ENCODE measurements around the gene CDC27.
"Not testable (repeated sequence)": the region's sequence is repeated elsewhere in the genome, so short reads cannot be mapped to it uniquely, and the experiment has no call there.

The CDC27 gene

GRCh38 chr17:47193931-47194511 lies 4.9 kb upstream of the CDC27 start:
- DNase-seq (ENCODE audit: low spot score), result no peak

- DNase-seq (ENCODE audit: low spot score), result no peak
These were observed 3.5 kb upstream of the CDC27 start for GRCh38 chr17:47192554-47192953.

- DNase-seq (ENCODE audit: low spot score), result peak; percentile 50
These were observed 1.7 kb upstream of the CDC27 start for GRCh38 chr17:47190770-47191169.

GRCh38 chr17:47190243-47190642 lies 1.1 kb upstream of the CDC27 start:
- peak; percentile 59 for DNase-seq (ENCODE audit: low spot score)

- DNase-seq (ENCODE audit: low spot score), result no peak
These were observed 690 bp upstream of the CDC27 start for GRCh38 chr17:47189732-47190237.

- DNase-seq (ENCODE audit: low spot score), result peak; percentile 82
These were observed 722 bp downstream of the CDC27 start for GRCh38 chr17:47188271-47188875.

- DNase-seq (ENCODE audit: low spot score), result no peak
These were observed 4.4 kb downstream of the CDC27 start for GRCh38 chr17:47184681-47185080.

GRCh38 chr17:47180988-47181387 lies 8.1 kb downstream of the CDC27 start:
- not testable (repeated sequence) for DNase-seq (ENCODE audit: low spot score)

- no peak for DNase-seq (ENCODE audit: low spot score)
These were observed 8.8 kb downstream of the CDC27 start for GRCh38 chr17:47180337-47180736.

- no peak for DNase-seq (ENCODE audit: low spot score)
These were observed 10.0 kb downstream of the CDC27 start for GRCh38 chr17:47179141-47179540.

GRCh38 chr17:47177261-47177660 lies 11.8 kb downstream of the CDC27 start:
- DNase-seq (ENCODE audit: low spot score), result no peak

- DNase-seq (ENCODE audit: low spot score), result no peak
These were observed 12.7 kb downstream of the CDC27 start for GRCh38 chr17:47176389-47176826.

GRCh38 chr17:47174823-47175222 lies 14.3 kb downstream of the CDC27 start:
- DNase-seq (ENCODE audit: low spot score), result not testable (repeated sequence)

- DNase-seq (ENCODE audit: low spot score), result no peak
These were observed 16.2 kb downstream of the CDC27 start for GRCh38 chr17:47172696-47173565.

- no peak for DNase-seq (ENCODE audit: low spot score)
These were observed 18.4 kb downstream of the CDC27 start for GRCh38 chr17:47170710-47171109.

- DNase-seq (ENCODE audit: low spot score), result not testable (repeated sequence)
These were observed 20.2 kb downstream of the CDC27 start for GRCh38 chr17:47168896-47169295.

- not testable (repeated sequence) for DNase-seq (ENCODE audit: low spot score)
These were observed 22.2 kb downstream of the CDC27 start for GRCh38 chr17:47166854-47167253.

GRCh38 chr17:47165137-47165536 lies 24.0 kb downstream of the CDC27 start:
- no peak for DNase-seq (ENCODE audit: low spot score)

GRCh38 chr17:47164263-47164662 lies 24.8 kb downstream of the CDC27 start:
- DNase-seq (ENCODE audit: low spot score), result no peak

GRCh38 chr17:47162013-47162622 lies 27.0 kb downstream of the CDC27 start:
- DNase-seq (ENCODE audit: low spot score), result no peak

GRCh38 chr17:47159315-47159714 lies 29.8 kb downstream of the CDC27 start:
- no peak for DNase-seq (ENCODE audit: low spot score)

GRCh38 chr17:47145351-47145750 lies 43.7 kb downstream of the CDC27 start:
- no peak for DNase-seq (ENCODE audit: low spot score)

Data from hematopoietic multipotent progenitor cell treated with erythropoietin and hydrocortisone succinate and interleukin-3 and kit ligand, for 17 days (in vitro differentiated cells).